Measurements from ENCODE around the gene ZMYM4. TPM values are rescaled to one million over a fixed set of nuclear protein-coding genes. Genes with fewer than 3 reads are reported as not detected.

ZMYM4 gene
- total and polyA plus RNA-seq, 10 of the 15 experiments (the other 5 are each of a cell fraction or from before 2014, with no cell fraction given): 8.0 to 37.0 (median 28.1) TPM

GRCh38 chr1:35441926-35442579 is 173.5 kb downstream of the ZMYM4 start:
- H2AFZ ChIP-seq (ENCODE audit: control insufficient read depth, low read depth, low read length): no peak overlapping the region

GRCh38 chr1:35442734-35443133 is 174.2 kb downstream of the ZMYM4 start:
- DNase-seq (ENCODE audit: low read depth, low spot score) (no peak), ATAC-seq (no peak)
- SMC1A ChIA-PET (ENCODE audit: uncharacterized antibody, unreplicated experiment): interaction anchor here (1.2 to 1.4 kb wide), 2 partner anchors 10 to 169 kb away, joined by 3 to 5 read pairs; no protein-coding TSS in a partner anchor

More at GRCh38 chr1:35441926-35442579, 173.5 kb downstream of the ZMYM4 start:
- Histone ChIP-seq H3K4me3 (no peak overlapping the region), H3K79me2 (ENCODE audit: control insufficient read depth, insufficient read depth, low read length) (no peaks in the 10 kb centered on the region), H3K27ac (ENCODE audit: control insufficient read depth, insufficient read depth) (no peak overlapping the region), H4K20me1 (ENCODE audit: control insufficient read depth, insufficient read depth) (no peaks in the 10 kb centered on the region), H3K4me2 (ENCODE audit: control insufficient read depth, insufficient read depth) (no peak overlapping the region), H3K36me3 (ENCODE audit: control insufficient read depth in 2 of 2, insufficient read depth in 2 of 2, low read length in 1 of 2) (peaks cover 19 to 47% of the 10 kb centered on the region in 2 experiments), H3K4me1 (ENCODE audit: control insufficient read depth, insufficient read depth, low read length) (no peaks in the 10 kb centered on the region), H3K9ac (ENCODE audit: control insufficient read depth, insufficient read depth, low read length) (no peak overlapping the region), H3K9me3 (replicated peaks; ENCODE audit: control insufficient read depth, insufficient read depth, low read length) (no peaks in the 10 kb centered on the region), H3K27me3 (replicated peaks in 1 of 2; ENCODE audit: control insufficient read depth in 2 of 2, insufficient read depth in 2 of 2, low read length in 1 of 2) (no peaks in the 10 kb centered on the region)
- intact Hi-C loops (cut with micrococcal nuclease; ENCODE audit: unreplicated experiment): no loop called here
- RAD21 ChIA-PET (ENCODE audit: unreplicated experiment): no interaction called here
- SMC1A ChIA-PET (ENCODE audit: uncharacterized antibody, unreplicated experiment): interaction anchor here (0.7 kb wide), 1 partner anchor 12 kb away, joined by 3 read pairs; no protein-coding TSS in a partner anchor
- no TSS peak for BruUV-seq (replicated peaks)
- in situ Hi-C loops (cut with MboI): no loop called here
- POLR2A ChIA-PET: no interaction called here
- 93% methylated on average over 8 of the region's 8 CpGs for WGBS (ENCODE audit: insufficient coverage, insufficient replicate concordance, low lambda C conversion rate, missing lambda C conversion rate)
- FAIRE-seq: no peak
- DNase-seq (ENCODE audit: low read depth, low spot score): no peak
- no peak for ATAC-seq
- CTCF ChIA-PET: interaction anchor here (2.1 to 5.4 kb wide), 2 partner anchors 9 to 123 kb away, joined by 5 to 49 read pairs; no protein-coding TSS in a partner anchor
- no peak for TF ChIP-seq NFIC (IDR thresholded peaks at IDR 0.05; ENCODE audit: low read depth, low read length)
- no peak for TF ChIP-seq NR2C2 (IDR thresholded peaks at IDR 0.05; ENCODE audit: borderline replicate concordance, control insufficient read depth, insufficient read length, low read depth)
- no peak for TF ChIP-seq JUND (IDR thresholded peaks at IDR 0.05; ENCODE audit: low read depth, low read length)
- no peak for TF ChIP-seq SP1 (IDR thresholded peaks at IDR 0.05; ENCODE audit: low read depth, low read length)
- TF ChIP-seq DPF2 (IDR thresholded peaks at IDR 0.05): no peak
- no peak for TF ChIP-seq ZSCAN29 (IDR thresholded peaks at IDR 0.05)
- no peak for TF ChIP-seq SREBF2 (IDR thresholded peaks at IDR 0.05; ENCODE audit: low read length)

More at GRCh38 chr1:35442734-35443133, 174.2 kb downstream of the ZMYM4 start:
- POLR2A ChIA-PET: no interaction called here
- no peak for TF ChIP-seq MLLT1 (IDR thresholded peaks at IDR 0.05)
- H3K27ac ChIP-seq (ENCODE audit: control insufficient read depth, insufficient read depth): no peak overlapping the region
- H3K4me3 ChIP-seq: no peak overlapping the region
- H3K9me3 ChIP-seq (replicated peaks; ENCODE audit: control insufficient read depth, insufficient read depth, low read length): no peaks in the 10 kb centered on the region
- H3K4me2 ChIP-seq (ENCODE audit: control insufficient read depth, insufficient read depth): no peak overlapping the region
- 91% methylated on average over 4 of the region's 4 CpGs for WGBS (ENCODE audit: insufficient coverage, insufficient replicate concordance, low lambda C conversion rate, missing lambda C conversion rate)
- H3K79me2 ChIP-seq (ENCODE audit: control insufficient read depth, insufficient read depth, low read length): no peaks in the 10 kb centered on the region
- in situ Hi-C loops (cut with MboI) (no loop called here), intact Hi-C loops (cut with micrococcal nuclease; ENCODE audit: unreplicated experiment) (no loop called here)
- no peak overlapping the region for H2AFZ ChIP-seq (ENCODE audit: control insufficient read depth, low read depth, low read length)
- CTCF ChIA-PET: interaction anchor here (1.5 to 5.4 kb wide), 3 partner anchors 8 to 590 kb away, joined by 4 to 49 read pairs (median 5); no protein-coding TSS in a partner anchor
- H3K27me3 ChIP-seq (replicated peaks in 1 of 2; ENCODE audit: control insufficient read depth in 2 of 2, insufficient read depth in 2 of 2, low read length in 1 of 2): no peaks in the 10 kb centered on the region
- no peaks in the 10 kb centered on the region for H4K20me1 ChIP-seq (ENCODE audit: control insufficient read depth, insufficient read depth)
- FAIRE-seq: no peak
- H3K4me1 ChIP-seq (ENCODE audit: control insufficient read depth, insufficient read depth, low read length): no peaks in the 10 kb centered on the region
- BruUV-seq (replicated peaks): no TSS peak
- RAD21 ChIA-PET (ENCODE audit: unreplicated experiment): no interaction called here
- peaks cover 19 to 42% of the 10 kb centered on the region in 2 experiments for H3K36me3 ChIP-seq (ENCODE audit: control insufficient read depth in 2 of 2, insufficient read depth in 2 of 2, low read length in 1 of 2)
- no peak overlapping the region for H3K9ac ChIP-seq (ENCODE audit: control insufficient read depth, insufficient read depth, low read length)

Data from GM12878 (cell line).